Testis (tissue), 3 donors: Measurements from ENCODE around the gene NTMT1. TPM values are rescaled to one million over a fixed set of nuclear protein-coding genes. Genes with fewer than 3 reads are reported as not detected.

ENCODE experiments used
- DNase-seq: peaks from one replicate; pipeline ENCODE4 v3.0.0-alpha.2; 2019
- H3K27ac ChIP-seq, 2 donors: fragments of 200-600 bp; sonication (generic); one replicate each; pipeline ENCODE4 v1.5.1; 2019
- H3K27me3 ChIP-seq: fragments of 200-600 bp; sonication (generic); one replicate; pipeline ENCODE4 v1.5.1; 2019
- H3K36me3 ChIP-seq: fragments of 200-600 bp; sonication (generic); one replicate; pipeline ENCODE4 v1.5.1; 2017; ENCODE audit warnings: low read depth; ENCODE audit errors: missing control alignments
- H3K4me1 ChIP-seq: fragments of 200-600 bp; sonication (generic); one replicate; pipeline ENCODE4 v1.5.1; 2019
- H3K4me3 ChIP-seq, 2 donors: fragments of 200-600 bp; sonication (generic); one replicate each; pipeline ENCODE4 v1.5.1; 2017 to 2019
- H3K9me3 ChIP-seq: fragments of 200-600 bp; sonication (generic); one replicate; pipeline ENCODE4 v1.5.1; 2017
- CTCF ChIP-seq, 3 experiments: fragments of 450-650 bp in 2 of 3; fragments of 200-600 bp in 1 of 3; sonication (generic) in 1 of 3; IDR thresholded peaks; one replicate each; pipeline ENCODE4 v1.5.1; 2016 to 2019; ENCODE audit warnings: antibody characterized with exemption in 3 of 3, mild to moderate bottlenecking in 2 of 3, moderate library complexity in 1 of 3
- POLR2A ChIP-seq: fragments of 450-650 bp; IDR thresholded peaks from one replicate; pipeline ENCODE4 v1.6.1; 2017; ENCODE audit warnings: antibody characterized with exemption, mild to moderate bottlenecking, moderate library complexity
- WGBS, 2 donors: methylation state at CpG; one replicate each; pipeline ENCODE4 v1.1.5; 2018; 5-methylcytosine and 5-hydroxymethylcytosine counted together
- intact Hi-C: fragments of 100-400 bp; cut with DNase I; formaldehyde crosslinking; loops from one replicate; pipeline ENCODE4 v1.15.1; 2023; ENCODE audit warnings: low total_unique reads
- polyA plus RNA-seq: library from polyadenylated mRNA; stranded (reverse); fragments of 350-450 nt; fragmentation: Illumina TruSeq; extraction: RNeasy Lipid Tissue Mini Kit (QIAGEN cat#74804); gene quantifications from one replicate; pipeline ENCODE4 v1.2.3, GENCODE V29; 2014; ENCODE audit warnings: low read depth, low replicate concordance; ENCODE audit not compliant: insufficient read depth
- total RNA-seq, 2 donors: library from RNA; depleted of rRNA; stranded (reverse); fragments of >200 nt; gene quantifications; one replicate each; pipeline ENCODE4 v1.2.3, GENCODE V29; 2016

NTMT1 gene
- total and polyA plus RNA-seq, 3 donors from 2014 or later: 71.8 to 189 (median 82.6) TPM

GRCh38 chr9:129681924-129682323 lies 56.0 kb downstream of the NTMT1 start:
- no peak for DNase-seq
- 80 to 100% methylated on average over 3 to 11 of the region's 11 CpGs for WGBS, 2 donors
- Histone ChIP-seq H3K9me3 (no peaks in the 10 kb centered on the region), H3K36me3 (no peaks in the 10 kb centered on the region), H3K27me3 (no peaks in the 10 kb centered on the region), H3K27ac (no peak overlapping the region), H3K4me3 (no peak overlapping the region), H3K4me1 (no peaks in the 10 kb centered on the region)
- TF ChIP-seq POLR2A (no peak), CTCF (IDR thresholded peaks at IDR 0.05) (no peak)
- intact Hi-C loops: no loop called here

GRCh38 chr9:129682381-129682780 lies 56.4 kb downstream of the NTMT1 start:
- no peaks in the 10 kb centered on the region for H3K4me1 ChIP-seq
- TF ChIP-seq CTCF (IDR thresholded peaks at IDR 0.05) (no peak), POLR2A (no peak)
- no peaks in the 10 kb centered on the region for H3K36me3 ChIP-seq
- no peaks in the 10 kb centered on the region for H3K9me3 ChIP-seq
- no peak overlapping the region for H3K4me3 ChIP-seq
- H3K27me3 ChIP-seq: no peaks in the 10 kb centered on the region
- DNase-seq: no peak
- intact Hi-C loops: no loop called here
- 89 to 100% methylated on average over 2 to 7 of the region's 7 CpGs for WGBS, 2 donors
- H3K27ac ChIP-seq: no peak overlapping the region

- WGBS, 2 donors: 86 to 92% methylated on average over 15 of the region's 15 CpGs
- no peaks in the 10 kb centered on the region for H3K27me3 ChIP-seq
- DNase-seq: no peak
- intact Hi-C loops: no loop called here
- no peak overlapping the region for H3K27ac ChIP-seq
- no peaks in the 10 kb centered on the region for H3K9me3 ChIP-seq
- no peak for TF ChIP-seq POLR2A
- no peak for TF ChIP-seq CTCF (IDR thresholded peaks at IDR 0.05)
- no peak overlapping the region for H3K4me3 ChIP-seq
- no peaks in the 10 kb centered on the region for H3K36me3 ChIP-seq
- H3K4me1 ChIP-seq: no peaks in the 10 kb centered on the region
These were observed 59.4 kb downstream of the NTMT1 start for GRCh38 chr9:129685220-129685932.

Other genes starting within 250 kb of the NTMT1 start
- 1 to 10 TPM; 3.7 to 9.4 TPM for gene C9orf50, start 5.1 kb upstream of the NTMT1 start, total RNA-seq
- 14.6 TPM for gene C9orf50, start 5.1 kb upstream of the NTMT1 start, polyA plus RNA-seq
- 10 to 100 TPM; 51.2 to 61.7 TPM for gene ASB6, start 16.0 kb downstream of the NTMT1 start, total RNA-seq
- gene ASB6, start 16.0 kb downstream of the NTMT1 start, polyA plus RNA-seq: 21.4 TPM
- 10 to 100 TPM; 14.6 to 19.1 TPM for gene PRRX2, start 39.5 kb downstream of the NTMT1 start, total RNA-seq
- 15.3 TPM for gene PRRX2, start 39.5 kb downstream of the NTMT1 start, polyA plus RNA-seq
- gene PTGES, start 126.9 kb downstream of the NTMT1 start, total RNA-seq: 10 to 100 TPM in 1 of 2 donors, 1 to 10 TPM in 1; 9.5 to 36.9 TPM
- gene PTGES, start 126.9 kb downstream of the NTMT1 start, polyA plus RNA-seq: 41.8 TPM
- 10 to 100 TPM; 29.4 to 30.8 TPM for gene TOR1B, start 177.0 kb downstream of the NTMT1 start, total RNA-seq
- gene TOR1B, start 177.0 kb downstream of the NTMT1 start, polyA plus RNA-seq: 54.7 TPM
- 10 to 100 TPM; 32.9 to 43.4 TPM for gene TOR1A, start 198.0 kb downstream of the NTMT1 start, total RNA-seq
- 23.1 TPM for gene TOR1A, start 198.0 kb downstream of the NTMT1 start, polyA plus RNA-seq
- gene C9orf78, start 209.1 kb downstream of the NTMT1 start, total RNA-seq: 10 to 100 TPM; 56.3 to 83.2 TPM
- gene C9orf78, start 209.1 kb downstream of the NTMT1 start, polyA plus RNA-seq: 86.8 TPM
- gene USP20, start 209.3 kb downstream of the NTMT1 start, total RNA-seq: 10 to 100 TPM; 46.8 to 48.3 TPM
- gene USP20, start 209.3 kb downstream of the NTMT1 start, polyA plus RNA-seq: 37.4 TPM